ENCODE data around the gene PBX1.

PBX1 gene

GRCh38 chr1:164779376-164779775 is 220.4 kb downstream of the PBX1 start:
- Histone ChIP-seq H3K9ac (ENCODE audit: low read length) (no peak overlapping the region), H3K9me3 (ENCODE audit: insufficient read depth, low read length) (no peaks in the 10 kb centered on the region), H3K4me1 (ENCODE audit: low read length) (no peaks in the 10 kb centered on the region), H3K4me2 (ENCODE audit: low read length) (no peak overlapping the region), H4K20me1 (ENCODE audit: insufficient read depth, low read length) (no peaks in the 10 kb centered on the region), H3K4me3 (ENCODE audit: low read length) (no peak overlapping the region), H3K27me3 (ENCODE audit: low read depth, low read length) (peaks cover 30% of the 10 kb centered on the region), H2AFZ (ENCODE audit: low read depth, low read length) (no peak overlapping the region), H3K36me3 (replicated peaks; ENCODE audit: low read depth, low read length) (no peaks in the 10 kb centered on the region), H3K79me2 (ENCODE audit: low read length) (no peaks in the 10 kb centered on the region), H3K27ac (ENCODE audit: low read length) (no peak overlapping the region)
- TF ChIP-seq, protein P1, sequence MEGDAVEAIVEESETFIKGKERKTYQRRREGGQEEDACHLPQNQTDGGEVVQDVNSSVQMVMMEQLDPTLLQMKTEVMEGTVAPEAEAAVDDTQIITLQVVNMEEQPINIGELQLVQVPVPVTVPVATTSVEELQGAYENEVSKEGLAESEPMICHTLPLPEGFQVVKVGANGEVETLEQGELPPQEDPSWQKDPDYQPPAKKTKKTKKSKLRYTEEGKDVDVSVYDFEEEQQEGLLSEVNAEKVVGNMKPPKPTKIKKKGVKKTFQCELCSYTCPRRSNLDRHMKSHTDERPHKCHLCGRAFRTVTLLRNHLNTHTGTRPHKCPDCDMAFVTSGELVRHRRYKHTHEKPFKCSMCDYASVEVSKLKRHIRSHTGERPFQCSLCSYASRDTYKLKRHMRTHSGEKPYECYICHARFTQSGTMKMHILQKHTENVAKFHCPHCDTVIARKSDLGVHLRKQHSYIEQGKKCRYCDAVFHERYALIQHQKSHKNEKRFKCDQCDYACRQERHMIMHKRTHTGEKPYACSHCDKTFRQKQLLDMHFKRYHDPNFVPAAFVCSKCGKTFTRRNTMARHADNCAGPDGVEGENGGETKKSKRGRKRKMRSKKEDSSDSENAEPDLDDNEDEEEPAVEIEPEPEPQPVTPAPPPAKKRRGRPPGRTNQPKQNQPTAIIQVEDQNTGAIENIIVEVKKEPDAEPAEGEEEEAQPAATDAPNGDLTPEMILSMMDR (IDR thresholded peaks at IDR 0.05; ENCODE audit: low read depth, low read length) = no peak
- no peak for TF ChIP-seq EZH2phosphoT487 (IDR thresholded peaks at IDR 0.05; ENCODE audit: low read depth)

GRCh38 chr1:164780111-164780812 is 221.3 kb downstream of the PBX1 start:
- Histone ChIP-seq H3K27ac (ENCODE audit: low read length) (no peak overlapping the region), H3K4me3 (ENCODE audit: low read length) (no peak overlapping the region), H3K9me3 (ENCODE audit: insufficient read depth, low read length) (no peaks in the 10 kb centered on the region), H3K79me2 (ENCODE audit: low read length) (no peaks in the 10 kb centered on the region), H4K20me1 (ENCODE audit: insufficient read depth, low read length) (no peaks in the 10 kb centered on the region), H3K36me3 (replicated peaks; ENCODE audit: low read depth, low read length) (no peaks in the 10 kb centered on the region), H2AFZ (ENCODE audit: low read depth, low read length) (no peak overlapping the region), H3K4me1 (ENCODE audit: low read length) (no peaks in the 10 kb centered on the region), H3K9ac (ENCODE audit: low read length) (no peak overlapping the region), H3K27me3 (ENCODE audit: low read depth, low read length) (peaks cover 30% of the 10 kb centered on the region), H3K4me2 (ENCODE audit: low read length) (no peak overlapping the region)
- TF ChIP-seq EZH2phosphoT487 (IDR thresholded peaks at IDR 0.05; ENCODE audit: low read depth) = no peak
- TF ChIP-seq, protein P1 (IDR thresholded peaks at IDR 0.05; ENCODE audit: low read depth, low read length) = no peak

DNA sequence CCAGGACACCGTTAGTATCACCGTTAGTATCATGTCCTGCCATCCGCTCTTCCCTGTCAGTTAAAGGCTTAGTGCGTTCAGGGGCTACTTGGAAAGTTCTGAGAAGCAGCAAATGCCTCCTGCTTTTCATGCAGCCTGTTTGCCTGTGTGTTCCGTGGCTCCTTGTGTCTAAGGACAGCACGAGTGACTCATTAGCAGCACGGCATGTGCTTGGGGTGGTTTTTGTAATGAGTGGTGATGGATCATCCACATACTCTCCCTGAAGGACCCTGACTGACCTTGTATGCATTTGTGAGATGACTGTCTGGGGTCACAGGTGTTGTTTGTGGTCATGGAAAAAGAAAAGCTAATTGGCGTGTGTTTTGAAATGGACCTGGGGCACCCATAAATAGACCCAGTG is 221.9 kb downstream of the PBX1 start:
- no peak overlapping the region for H3K27ac ChIP-seq (ENCODE audit: low read length)
- H3K4me3 ChIP-seq (ENCODE audit: low read length) = no peak overlapping the region
- H3K36me3 ChIP-seq (replicated peaks; ENCODE audit: low read depth, low read length) = no peaks in the 10 kb centered on the region
- H3K4me2 ChIP-seq (ENCODE audit: low read length) = no peak overlapping the region
- no peak overlapping the region for H2AFZ ChIP-seq (ENCODE audit: low read depth, low read length)
- H3K4me1 ChIP-seq (ENCODE audit: low read length) = no peaks in the 10 kb centered on the region
- no peaks in the 10 kb centered on the region for H3K9me3 ChIP-seq (ENCODE audit: insufficient read depth, low read length)
- H4K20me1 ChIP-seq (ENCODE audit: insufficient read depth, low read length) = no peaks in the 10 kb centered on the region
- TF ChIP-seq, protein P1 (IDR thresholded peaks at IDR 0.05; ENCODE audit: low read depth, low read length) = no peak
- no peak for TF ChIP-seq EZH2phosphoT487 (IDR thresholded peaks at IDR 0.05; ENCODE audit: low read depth)
- no peak overlapping the region for H3K9ac ChIP-seq (ENCODE audit: low read length)
- H3K27me3 ChIP-seq (ENCODE audit: low read depth, low read length) = peaks cover 30% of the 10 kb centered on the region
- no peaks in the 10 kb centered on the region for H3K79me2 ChIP-seq (ENCODE audit: low read length)

DNA sequence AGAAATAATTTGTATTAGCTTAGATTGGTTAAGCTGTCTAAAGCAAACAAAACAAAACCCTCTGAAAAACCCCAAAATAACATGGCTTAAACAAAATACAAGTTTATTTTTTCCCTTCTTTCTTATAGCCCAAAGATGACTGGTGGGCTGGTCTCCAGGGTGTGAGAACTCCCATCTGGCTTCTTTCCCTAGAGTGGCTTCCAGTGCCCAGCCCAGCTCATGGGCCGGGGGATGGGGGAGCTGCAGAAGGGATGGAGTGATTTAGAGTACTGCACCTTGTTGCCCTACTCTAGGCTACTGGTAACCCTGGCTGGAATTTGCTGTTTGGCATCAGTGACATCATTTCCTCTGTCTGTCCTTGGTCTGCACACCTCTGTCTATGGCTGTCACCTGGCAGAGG is 223.0 kb downstream of the PBX1 start:
- H3K79me2 ChIP-seq (ENCODE audit: low read length) = no peaks in the 10 kb centered on the region
- no peaks in the 10 kb centered on the region for H3K4me1 ChIP-seq (ENCODE audit: low read length)
- H3K27me3 ChIP-seq (ENCODE audit: low read depth, low read length) = peaks cover 27% of the 10 kb centered on the region
- TF ChIP-seq, protein P1 (IDR thresholded peaks at IDR 0.05; ENCODE audit: low read depth, low read length) = no peak
- no peak for TF ChIP-seq EZH2phosphoT487 (IDR thresholded peaks at IDR 0.05; ENCODE audit: low read depth)
- no peaks in the 10 kb centered on the region for H3K9me3 ChIP-seq (ENCODE audit: insufficient read depth, low read length)
- H3K36me3 ChIP-seq (replicated peaks; ENCODE audit: low read depth, low read length) = no peaks in the 10 kb centered on the region
- H2AFZ ChIP-seq (ENCODE audit: low read depth, low read length) = no peak overlapping the region
- no peak overlapping the region for H3K27ac ChIP-seq (ENCODE audit: low read length)
- H3K4me3 ChIP-seq (ENCODE audit: low read length) = no peak overlapping the region
- H3K4me2 ChIP-seq (ENCODE audit: low read length) = no peak overlapping the region
- no peak overlapping the region for H3K9ac ChIP-seq (ENCODE audit: low read length)
- no peaks in the 10 kb centered on the region for H4K20me1 ChIP-seq (ENCODE audit: insufficient read depth, low read length)

Measured in OCI-LY3 (cell line).